ENCODE data around the gene FRAS1. TPM values are rescaled to one million over a fixed set of nuclear protein-coding genes. Genes with fewer than 3 reads are reported as not detected.

Gene FRAS1
- total RNA-seq, 1 experiment from 2014 or later: 0.23 TPM

- CTCF ChIA-PET: no interaction called here
- Histone ChIP-seq H3K36me3 (ENCODE audit: control insufficient read depth, insufficient read depth, low read length) (no peaks in the 10 kb centered on the region), H3K27ac (ENCODE audit: low read length) (no peak overlapping the region), H3K4me3 (ENCODE audit: low read depth in 2 of 2, low read length in 2 of 2) (no peak overlapping the region), H3K9me3 (ENCODE audit: control insufficient read depth, insufficient read depth, low read depth, low read length) (no peaks in the 10 kb centered on the region), H3K27me3 (ENCODE audit: control insufficient read depth, insufficient read depth, low read length) (no peaks in the 10 kb centered on the region), H3K4me1 (ENCODE audit: control insufficient read depth, insufficient read depth, low read length) (no peaks in the 10 kb centered on the region)
- POLR2A ChIA-PET: no interaction called here
- in situ Hi-C loops (cut with HindIII; ENCODE audit: low pct_unique_long_range_greater_than_20kb, low sequenced_read_pairs): no loop called here
- TF ChIP-seq SIN3A (IDR thresholded peaks at IDR 0.05; ENCODE audit: borderline replicate concordance, insufficient read depth, low read depth, low read length) (no peak), CTCF (IDR thresholded peaks at IDR 0.05) (no peak), REST (IDR thresholded peaks at IDR 0.05; ENCODE audit: insufficient read depth in 1 of 2, low read depth in 2 of 2, low read length in 1 of 2) (no peak), POLR2AphosphoS5 (IDR thresholded peaks at IDR 0.05; ENCODE audit: low read depth, low read length) (no peak), TCF7L2 (IDR thresholded peaks at IDR 0.05; ENCODE audit: low read depth, low read length) (no peak)
- intact Hi-C loops (cut with micrococcal nuclease; ENCODE audit: unreplicated experiment): no loop called here
- DNase-seq (ENCODE audit: low read depth, low spot score) (no peak), ATAC-seq (no peak)
- no TSS peak for BruUV-seq (replicated peaks)
Observed at GRCh38 chr4:78186597-78187543, 129.7 kb downstream of the FRAS1 start.

- Histone ChIP-seq H3K27ac (ENCODE audit: low read length) (no peak overlapping the region), H3K4me1 (ENCODE audit: control insufficient read depth, insufficient read depth, low read length) (no peaks in the 10 kb centered on the region), H3K9me3 (ENCODE audit: control insufficient read depth, insufficient read depth, low read depth, low read length) (no peaks in the 10 kb centered on the region), H3K27me3 (ENCODE audit: control insufficient read depth, insufficient read depth, low read length) (no peaks in the 10 kb centered on the region), H3K4me3 (ENCODE audit: low read depth in 2 of 2, low read length in 2 of 2) (no peak overlapping the region), H3K36me3 (ENCODE audit: control insufficient read depth, insufficient read depth, low read length) (no peaks in the 10 kb centered on the region)
- ATAC-seq (no peak), DNase-seq (ENCODE audit: low read depth, low spot score) (no peak)
- TF ChIP-seq SIN3A (IDR thresholded peaks at IDR 0.05; ENCODE audit: borderline replicate concordance, insufficient read depth, low read depth, low read length): no peak
- TF ChIP-seq POLR2AphosphoS5 (IDR thresholded peaks at IDR 0.05; ENCODE audit: low read depth, low read length): no peak
- no peak for TF ChIP-seq REST (IDR thresholded peaks at IDR 0.05; ENCODE audit: insufficient read depth in 1 of 2, low read depth in 2 of 2, low read length in 1 of 2)
- TF ChIP-seq CTCF (IDR thresholded peaks at IDR 0.05): no peak
- TF ChIP-seq TCF7L2 (IDR thresholded peaks at IDR 0.05; ENCODE audit: low read depth, low read length): no peak
- no TSS peak for BruUV-seq (replicated peaks)
- intact Hi-C loops (cut with micrococcal nuclease; ENCODE audit: unreplicated experiment) (no loop called here), in situ Hi-C loops (cut with HindIII; ENCODE audit: low pct_unique_long_range_greater_than_20kb, low sequenced_read_pairs) (no loop called here)
- ChIA-PET CTCF (no interaction called here), POLR2A (no interaction called here)
Observed at GRCh38 chr4:78190068-78190467, 132.9 kb downstream of the FRAS1 start.

All from Panc1 (cell line).